ENCODE results near the gene EXOSC2.

The EXOSC2 gene

DNA sequence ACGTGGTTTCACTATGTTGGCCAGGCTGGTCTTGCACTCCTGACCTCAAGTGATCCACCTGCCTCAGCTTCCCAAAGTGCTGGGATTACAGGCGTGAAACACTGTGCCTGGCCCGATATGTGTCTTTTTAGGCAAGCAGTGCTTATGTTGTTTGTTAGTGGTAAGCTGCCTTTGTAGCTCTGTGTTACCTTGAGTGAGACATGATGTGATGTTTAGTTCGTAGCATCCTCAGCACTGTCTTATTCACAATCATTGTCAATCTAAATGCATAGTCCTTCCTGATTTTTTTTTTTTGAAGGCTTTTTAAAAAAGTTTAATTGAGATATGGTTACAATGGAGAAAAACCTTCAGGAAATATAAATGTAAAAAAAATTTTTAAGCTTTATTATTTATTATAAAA is 45.5 kb downstream of the EXOSC2 start:
- no peak for DNase-seq (ENCODE audit: low read depth)

DNA sequence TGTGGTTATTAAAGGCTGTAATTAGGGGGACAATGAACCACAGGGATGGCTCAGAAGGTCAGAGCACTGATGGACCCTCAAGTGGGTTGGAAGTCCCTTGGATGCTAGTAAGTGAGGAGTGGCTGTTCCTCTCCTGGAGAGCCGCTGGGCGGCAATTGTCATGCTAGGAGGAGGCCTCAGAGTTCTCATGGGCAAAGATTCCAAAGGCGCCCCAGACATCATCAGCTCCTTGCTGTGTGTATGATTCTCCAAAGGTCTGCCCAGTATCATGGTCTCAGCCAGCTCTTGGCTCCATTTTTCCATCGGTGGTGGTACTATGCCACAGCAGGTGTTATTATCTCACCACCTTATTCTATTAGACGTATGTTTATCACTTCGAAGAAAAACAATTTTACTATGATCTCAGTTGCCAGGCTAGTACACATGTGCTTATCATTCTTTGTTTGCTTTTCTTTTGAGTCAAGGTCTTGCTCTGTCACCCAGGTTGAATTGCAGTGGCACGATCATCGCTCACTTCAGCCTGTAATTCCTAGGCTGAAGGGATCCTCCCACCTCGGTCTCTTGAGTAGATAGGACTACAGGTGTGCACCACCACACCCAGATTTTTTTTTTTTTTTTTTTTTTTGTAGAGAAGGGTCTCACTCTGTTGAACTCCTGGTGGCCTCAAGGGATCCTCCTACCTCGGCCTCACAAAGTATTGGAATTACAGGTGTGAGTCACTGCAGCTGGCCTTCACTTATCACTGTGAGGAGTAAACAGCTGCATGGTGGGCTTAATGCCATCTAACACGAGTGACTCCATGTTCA is 46.8 kb downstream of the EXOSC2 start:
- no peak for DNase-seq (ENCODE audit: low read depth)

DNA sequence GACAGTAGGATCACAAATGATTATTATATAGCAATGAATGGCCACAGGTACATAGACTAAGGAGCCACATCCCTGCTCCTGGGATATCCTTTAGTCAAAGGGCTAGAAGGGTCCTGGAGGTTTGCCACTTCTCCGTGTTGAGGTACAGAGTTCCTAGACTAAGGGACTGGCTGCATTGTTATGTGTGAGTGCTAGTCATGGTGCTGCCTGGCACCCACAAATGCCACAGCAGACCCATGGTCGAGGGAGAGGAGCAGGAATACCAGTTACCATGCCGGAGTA is 47.4 kb downstream of the EXOSC2 start:
- no peak for DNase-seq (ENCODE audit: low read depth)

DNA sequence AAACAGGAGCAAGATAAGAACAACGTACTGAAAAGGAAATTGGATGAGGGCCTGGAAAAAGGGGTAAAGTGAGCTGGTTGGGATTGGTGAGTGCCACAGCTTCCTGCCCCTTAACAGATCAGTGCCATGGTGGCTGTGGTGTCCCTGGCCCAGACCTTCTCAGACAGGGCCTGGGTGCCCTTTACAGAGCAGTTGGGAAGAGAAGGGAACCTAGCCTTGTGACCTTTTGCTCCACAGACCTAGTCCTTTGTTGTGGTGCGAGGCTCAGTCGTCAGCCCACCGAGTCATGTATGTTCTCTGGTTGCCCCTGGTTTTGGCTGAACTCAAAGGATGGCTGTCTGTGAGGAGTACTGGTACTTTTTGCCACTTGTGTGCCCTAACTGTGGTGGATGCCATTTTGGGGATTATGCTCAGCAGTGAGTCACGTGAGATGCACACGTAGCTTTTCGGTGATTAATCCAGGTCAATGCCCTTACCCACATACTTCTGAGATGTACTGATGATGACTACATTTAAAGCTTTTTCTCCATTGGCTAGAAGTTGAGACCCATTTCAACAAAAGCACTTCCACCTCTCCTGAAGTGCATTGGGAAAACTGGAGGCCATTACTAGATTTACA is 48.4 kb downstream of the EXOSC2 start:
- DNase-seq (ENCODE audit: low read depth) = no peak

DNA sequence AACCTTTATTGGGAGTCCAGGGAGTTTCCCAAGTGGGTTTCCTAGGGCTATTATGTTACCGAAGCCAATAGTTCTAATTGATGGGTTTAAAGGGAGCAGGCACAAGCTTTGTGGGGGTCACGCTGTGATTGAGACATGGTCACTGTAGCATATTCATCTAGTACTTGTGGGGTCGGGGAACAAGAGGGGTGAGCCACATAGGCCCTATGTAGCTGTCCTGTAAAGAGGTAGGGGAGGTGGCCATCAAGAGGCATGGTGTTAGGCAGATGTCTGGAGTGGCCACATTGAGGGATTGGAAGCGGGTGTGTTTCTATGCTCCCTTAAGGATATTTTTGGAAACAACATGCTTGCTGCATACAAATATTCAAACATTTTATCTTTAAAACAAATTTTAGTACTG is 50.1 kb downstream of the EXOSC2 start:
- no peak for DNase-seq (ENCODE audit: low read depth)

DNA sequence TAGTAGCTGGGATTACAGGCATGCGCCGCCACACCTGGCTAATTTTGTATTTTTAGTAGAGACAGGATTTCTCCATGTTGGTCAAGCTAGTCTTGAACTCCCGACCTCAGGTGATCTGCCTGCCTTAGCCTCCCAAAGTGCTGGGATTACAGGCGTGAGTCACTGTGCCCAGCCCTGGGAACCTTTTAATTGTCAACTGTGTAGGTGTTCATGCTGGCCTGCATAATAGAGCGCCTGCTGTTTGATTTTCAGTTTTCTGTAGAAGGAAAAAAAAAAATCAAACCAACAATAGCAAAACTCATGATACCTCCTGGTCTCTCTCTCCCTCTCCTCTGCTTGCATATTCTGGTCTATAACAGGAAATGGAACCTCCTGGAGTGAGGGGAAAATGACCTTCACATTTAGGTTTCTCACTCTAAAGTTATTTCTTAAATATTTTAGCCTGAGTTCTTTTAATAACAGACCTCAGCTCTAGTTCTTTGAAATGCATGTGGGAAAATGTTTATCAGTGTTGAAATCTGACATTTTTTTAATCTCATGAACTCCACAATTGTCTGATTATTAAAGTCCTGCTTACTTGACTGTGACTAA is 51.7 kb downstream of the EXOSC2 start:
- no peak for DNase-seq (ENCODE audit: low read depth)

DNA sequence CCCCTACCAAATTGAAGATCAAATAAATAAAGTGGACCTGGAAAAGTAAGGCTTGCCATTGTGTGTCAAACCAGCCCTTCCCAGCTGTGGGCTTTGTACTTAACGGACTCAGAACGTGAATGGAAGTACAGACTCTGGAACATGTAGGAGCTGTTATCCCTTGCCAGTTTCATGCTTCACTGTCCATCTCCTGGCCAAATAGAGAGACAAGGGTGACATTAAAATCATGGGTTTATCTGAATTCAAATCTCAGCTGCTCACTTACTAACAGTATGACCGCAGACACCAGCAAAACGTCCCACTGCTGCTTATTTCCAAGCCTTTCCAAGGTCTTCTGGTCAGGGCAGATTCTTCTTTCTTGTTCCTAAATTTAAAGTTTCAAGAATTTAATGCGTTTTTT is 52.2 kb downstream of the EXOSC2 start:
- no peak for DNase-seq (ENCODE audit: low read depth)

DNA sequence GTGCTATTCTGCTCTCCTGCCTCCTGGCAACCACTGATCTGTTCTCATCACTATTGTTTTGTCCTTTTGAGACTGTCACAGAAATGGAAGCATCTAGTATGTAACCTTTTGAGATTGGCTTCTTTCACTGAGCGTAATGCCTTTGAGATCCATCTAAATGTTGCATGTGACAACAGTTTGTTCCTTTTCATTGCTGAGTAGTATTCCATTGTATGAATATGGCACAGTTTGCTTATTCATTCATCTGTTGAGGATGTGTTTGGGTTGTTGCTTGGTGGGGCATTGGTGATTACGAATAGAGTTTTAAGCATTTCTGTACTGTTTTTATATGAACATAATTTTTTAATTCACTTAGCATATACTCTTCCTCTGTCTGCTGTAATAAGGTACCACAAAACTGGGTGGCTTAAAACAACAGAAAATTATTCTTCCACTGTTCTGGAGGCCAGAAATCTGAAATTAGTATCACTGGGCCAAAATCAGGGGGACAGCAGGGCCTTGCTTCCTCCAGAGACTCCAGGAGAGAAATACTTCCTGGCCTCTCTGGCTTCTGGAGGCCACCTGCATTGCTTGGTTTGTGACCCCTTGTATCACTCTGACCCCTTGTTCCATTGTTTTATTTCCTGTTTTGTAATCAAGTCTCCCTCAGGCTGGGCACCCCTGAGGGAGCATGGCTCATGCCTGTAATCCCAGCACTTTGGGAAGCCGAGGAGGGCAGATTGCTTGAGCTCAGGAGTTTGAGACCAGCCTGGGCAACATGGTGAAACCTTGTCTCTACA is 53.0 kb downstream of the EXOSC2 start:
- DNase-seq (ENCODE audit: low read depth) = no peak

DNA sequence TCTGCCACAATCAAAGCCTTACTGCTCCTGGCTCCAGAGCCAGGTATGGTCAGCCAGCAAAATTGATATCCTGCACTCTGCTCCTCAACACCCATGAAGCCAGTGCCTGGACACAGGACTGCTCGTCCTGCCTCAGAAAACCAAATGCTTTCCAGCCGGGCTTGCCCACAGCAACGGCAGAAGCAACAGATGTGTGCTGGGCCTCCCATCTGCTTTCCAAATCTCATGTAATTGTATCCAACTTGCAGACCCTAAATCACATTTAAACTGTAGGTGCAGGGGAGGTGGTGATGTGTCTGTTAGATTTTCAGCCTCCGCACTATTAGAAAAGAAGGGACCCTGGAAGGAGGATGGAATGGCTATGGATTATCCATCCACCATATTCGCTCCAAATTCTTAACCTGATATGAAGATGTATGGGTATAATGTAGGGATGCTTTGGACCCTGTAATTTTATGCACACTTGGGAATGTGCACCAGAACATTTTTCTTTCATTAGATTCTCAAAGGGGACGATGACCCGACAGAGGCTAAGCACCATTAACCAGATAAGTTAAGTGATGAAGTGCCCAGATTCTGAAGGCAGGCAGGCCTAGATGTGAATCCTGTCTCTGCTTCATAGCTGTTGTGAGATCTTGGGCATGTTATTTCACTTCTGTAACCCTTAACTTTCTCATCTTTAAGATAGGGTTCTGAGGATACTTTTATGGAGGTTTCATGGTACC is 58.2 kb downstream of the EXOSC2 start:
- DNase-seq (ENCODE audit: low read depth) = no peak
